NCI-H2029 treated with DMSO at 0.1 percent for 48 hours (cell line): ENCODE results near the gene KLHL14.

Experiments used
- DNase-seq: peaks from one replicate; lab custom pipeline; 2025; lab: John Stamatoyannopoulos, UW

KLHL14 gene

DNA sequence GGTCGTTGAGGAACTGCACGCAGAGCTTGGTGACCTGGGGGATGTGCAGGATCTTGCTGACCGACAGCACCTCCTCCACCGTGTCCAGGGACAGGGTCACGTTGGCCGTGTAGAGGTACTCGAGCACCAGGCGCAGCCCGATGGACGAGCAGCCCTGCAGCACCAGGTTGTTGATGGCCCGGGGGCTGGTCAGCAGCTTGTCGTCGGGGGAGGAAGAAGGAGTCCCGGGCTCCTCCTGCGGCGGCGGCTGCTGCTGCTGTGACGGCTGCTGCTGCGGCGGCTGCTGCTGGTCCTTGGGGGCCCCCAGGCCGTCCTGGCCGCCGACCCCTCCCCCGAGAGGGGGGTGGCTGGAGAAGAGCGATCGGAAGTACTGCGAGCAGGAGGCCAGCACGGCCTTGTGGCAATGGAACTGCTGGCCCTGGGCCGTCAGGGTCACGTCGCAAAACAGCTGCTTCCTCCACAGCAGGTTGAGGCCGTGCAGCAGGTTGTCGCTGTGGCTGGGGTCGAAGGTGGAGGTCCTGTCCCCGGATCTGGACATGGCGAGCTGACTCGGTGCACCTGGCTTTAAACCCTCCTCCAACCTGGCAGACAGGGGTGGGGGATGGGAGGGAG lies 2.7 kb downstream of the KLHL14 start:
- no peak for DNase-seq

DNA sequence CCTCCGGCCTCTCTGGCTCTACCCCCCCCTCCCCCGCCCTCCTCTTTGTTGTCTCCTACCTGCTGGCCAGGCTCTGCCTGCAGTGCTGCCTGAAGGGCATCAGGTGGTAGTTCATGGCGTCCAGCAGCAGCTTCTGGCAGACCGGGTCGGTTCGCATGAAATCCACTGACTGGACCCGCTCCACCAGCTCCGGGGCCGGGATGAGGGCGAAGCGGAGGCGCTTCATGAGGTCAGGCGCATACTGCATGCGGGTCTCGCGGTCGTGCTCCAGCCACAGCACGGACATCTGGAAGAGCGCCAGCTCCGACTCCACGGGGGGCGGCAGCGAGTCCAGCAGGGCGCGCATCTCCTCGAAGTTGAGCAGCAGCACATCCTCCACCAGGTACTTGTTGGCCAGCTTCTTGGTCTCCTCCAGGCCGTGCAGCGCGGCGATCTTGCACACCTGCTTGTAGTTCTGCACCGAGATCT lies 3.2 kb downstream of the KLHL14 start:
- peak; percentile 42 for DNase-seq

- DNase-seq: no peak
These were observed 3.7 kb downstream of the KLHL14 start for GRCh38 chr18:32769071-32769585.

DNA sequence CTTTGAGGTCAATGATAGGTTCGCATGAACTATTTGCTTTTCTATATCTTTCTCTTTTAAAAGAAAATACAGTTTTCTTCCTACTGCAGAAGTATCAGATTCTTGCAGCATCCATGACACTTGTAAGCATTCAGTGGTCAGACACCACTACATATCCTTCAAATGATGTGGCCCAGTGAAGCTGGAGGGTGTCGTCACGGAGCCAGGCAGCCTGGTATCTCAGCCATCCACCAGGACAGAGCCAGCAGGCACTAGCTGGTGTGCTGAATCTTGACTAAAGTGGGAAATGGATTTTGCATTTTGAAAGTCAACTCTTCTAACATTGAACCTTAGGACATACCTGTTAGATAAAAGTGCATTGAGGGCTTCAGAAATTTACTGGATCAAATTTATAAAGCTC lies 5.4 kb downstream of the KLHL14 start:
- no peak for DNase-seq

DNA sequence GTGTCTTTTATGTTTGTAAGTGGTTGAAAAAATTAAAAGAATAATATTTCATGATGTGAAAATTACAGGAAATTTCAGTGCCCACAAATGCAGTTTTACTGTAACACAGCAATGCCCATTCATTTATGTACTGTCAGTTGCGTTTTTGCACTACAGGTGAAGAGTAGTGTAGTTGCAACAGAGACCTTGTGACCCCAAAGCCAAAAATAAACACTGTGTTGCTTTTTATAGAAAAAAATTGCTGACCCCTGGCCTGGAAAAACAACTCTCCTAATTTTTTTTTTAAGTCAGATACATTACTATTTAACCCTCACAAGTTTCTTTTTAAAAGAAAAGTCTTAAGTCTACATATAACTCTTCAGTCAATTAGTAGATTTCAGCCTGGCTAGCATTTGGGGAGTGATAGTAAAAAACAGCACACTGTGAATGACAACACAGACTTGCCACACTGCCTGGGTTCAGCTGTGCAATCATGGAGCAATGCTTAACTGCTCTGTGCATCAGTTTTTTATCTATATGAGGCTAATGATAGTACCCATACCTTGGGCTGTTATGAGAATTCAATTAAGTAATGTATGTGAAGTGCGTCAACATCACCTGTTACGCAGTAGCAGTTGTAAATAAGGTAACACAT lies 8.1 kb downstream of the KLHL14 start:
- no peak for DNase-seq

DNA sequence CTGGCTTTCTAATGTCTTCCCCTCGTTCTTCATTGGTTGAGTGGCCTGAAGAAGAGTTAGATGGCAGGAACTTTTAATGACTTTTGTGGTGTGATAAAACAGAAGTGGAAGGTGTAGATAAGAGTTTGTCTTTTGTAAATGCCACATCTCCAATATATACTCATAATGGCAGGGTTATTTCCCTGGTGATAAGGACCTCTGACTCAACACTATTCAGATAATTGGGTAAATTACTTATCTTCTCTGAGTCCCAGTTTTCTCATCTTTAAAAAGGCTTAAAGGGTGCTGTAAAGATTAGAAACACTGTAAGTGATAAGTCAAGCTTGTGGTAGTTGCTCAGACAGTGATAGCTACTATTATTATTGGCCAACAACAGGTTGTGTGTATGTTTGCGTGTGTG lies 9.5 kb downstream of the KLHL14 start:
- no peak for DNase-seq

DNA sequence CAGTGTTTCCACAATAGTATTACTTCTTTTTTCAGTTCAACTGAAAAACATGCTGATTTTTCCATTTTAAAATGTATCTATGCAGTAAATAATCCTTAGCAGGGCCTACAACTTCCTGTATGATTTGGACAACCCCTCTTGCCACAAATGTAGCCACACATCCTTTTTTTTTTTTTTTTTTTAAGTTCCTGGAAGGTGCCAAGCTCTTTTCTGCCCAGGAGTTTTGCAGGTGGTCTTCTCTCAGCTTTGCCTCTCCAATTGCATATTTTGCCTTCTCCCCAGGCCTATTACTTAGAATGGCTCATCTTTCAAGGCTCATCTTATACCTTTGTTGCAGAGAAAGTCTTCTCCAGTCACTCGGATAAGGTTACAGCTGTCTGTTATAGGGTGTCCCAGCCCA lies 11.6 kb downstream of the KLHL14 start:
- DNase-seq: no peak

- DNase-seq: no peak
These were observed 12.4 kb downstream of the KLHL14 start for GRCh38 chr18:32760391-32760790.

DNA sequence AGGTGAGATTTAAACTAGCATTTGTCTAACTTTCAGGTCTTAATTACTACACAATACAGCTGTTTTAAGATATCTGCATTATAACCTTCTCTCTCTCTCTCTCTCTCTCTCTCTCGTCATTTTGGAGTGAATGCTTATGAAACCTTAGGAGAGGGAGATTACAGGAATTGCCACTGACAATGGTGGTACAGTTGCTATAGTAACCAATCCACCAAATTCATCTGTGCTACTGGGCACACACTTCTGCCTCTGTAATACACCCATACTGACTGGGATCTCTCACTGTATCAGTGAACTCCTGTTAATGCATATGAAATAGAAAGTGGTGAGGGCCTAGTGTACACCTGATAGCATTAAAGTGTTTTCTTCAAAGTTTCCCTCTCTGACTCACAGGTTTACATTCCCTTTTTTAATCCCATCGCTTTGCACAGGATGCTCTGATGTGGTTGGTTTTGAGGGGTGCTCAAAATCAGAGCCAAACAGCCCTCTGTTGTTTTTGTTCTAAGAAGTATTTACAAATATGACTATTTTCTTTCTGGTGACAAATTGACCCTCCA lies 13.1 kb downstream of the KLHL14 start:
- no peak for DNase-seq

- DNase-seq: no peak
These were observed 18.1 kb downstream of the KLHL14 start for GRCh38 chr18:32754508-32755263.

- no peak for DNase-seq
These were observed 19.1 kb downstream of the KLHL14 start for GRCh38 chr18:32753656-32754260.

- no peak for DNase-seq
These were observed 22.5 kb downstream of the KLHL14 start for GRCh38 chr18:32750328-32750727.

GRCh38 chr18:32749809-32750208 lies 23.0 kb downstream of the KLHL14 start:
- DNase-seq: no peak

GRCh38 chr18:32742579-32742978 lies 30.2 kb downstream of the KLHL14 start:
- no peak for DNase-seq

- DNase-seq: peak; percentile 49
These were observed 37.0 kb downstream of the KLHL14 start for GRCh38 chr18:32735781-32736180.

DNA sequence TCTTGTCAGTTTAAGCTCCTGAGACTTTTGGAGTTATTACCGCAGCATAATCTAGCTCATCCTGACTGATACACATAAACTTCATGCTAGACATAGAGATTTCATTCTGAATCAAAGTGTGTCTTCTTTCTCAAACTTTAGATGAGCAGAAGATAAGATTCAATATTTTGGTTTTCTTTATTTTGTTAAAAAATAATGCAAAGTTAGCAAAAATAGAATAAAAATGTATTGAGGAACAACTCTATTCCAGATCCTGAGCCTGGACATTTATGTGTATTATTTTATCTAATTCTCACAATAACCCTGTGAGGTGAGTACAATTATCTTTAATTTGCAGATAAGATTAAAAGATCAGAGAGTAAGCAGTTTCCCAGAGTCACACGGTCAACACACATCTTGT lies 38.4 kb downstream of the KLHL14 start:
- no peak for DNase-seq

DNA sequence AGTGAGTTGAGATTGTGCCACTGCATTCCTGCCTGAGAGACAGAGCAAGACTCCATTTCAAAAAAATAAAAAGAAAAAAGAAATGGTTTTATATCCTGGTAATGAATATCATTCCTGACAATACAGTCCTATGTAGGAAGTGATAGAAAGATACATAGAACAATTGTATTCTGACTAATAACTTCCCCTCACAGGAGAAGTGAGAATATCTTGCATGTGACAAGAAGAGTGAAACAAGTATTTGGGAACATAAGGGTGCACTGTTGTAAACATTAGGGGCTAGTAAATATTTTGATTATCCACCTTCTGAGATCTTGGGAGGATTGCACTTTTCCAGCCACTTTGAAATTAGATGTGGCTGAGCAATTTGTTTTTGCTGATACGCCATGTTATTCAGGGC lies 40.7 kb downstream of the KLHL14 start:
- DNase-seq: no peak

- DNase-seq: no peak
These were observed 42.2 kb downstream of the KLHL14 start for GRCh38 chr18:32730620-32731091.

- DNase-seq: no peak
These were observed 42.8 kb downstream of the KLHL14 start for GRCh38 chr18:32730068-32730467.

DNA sequence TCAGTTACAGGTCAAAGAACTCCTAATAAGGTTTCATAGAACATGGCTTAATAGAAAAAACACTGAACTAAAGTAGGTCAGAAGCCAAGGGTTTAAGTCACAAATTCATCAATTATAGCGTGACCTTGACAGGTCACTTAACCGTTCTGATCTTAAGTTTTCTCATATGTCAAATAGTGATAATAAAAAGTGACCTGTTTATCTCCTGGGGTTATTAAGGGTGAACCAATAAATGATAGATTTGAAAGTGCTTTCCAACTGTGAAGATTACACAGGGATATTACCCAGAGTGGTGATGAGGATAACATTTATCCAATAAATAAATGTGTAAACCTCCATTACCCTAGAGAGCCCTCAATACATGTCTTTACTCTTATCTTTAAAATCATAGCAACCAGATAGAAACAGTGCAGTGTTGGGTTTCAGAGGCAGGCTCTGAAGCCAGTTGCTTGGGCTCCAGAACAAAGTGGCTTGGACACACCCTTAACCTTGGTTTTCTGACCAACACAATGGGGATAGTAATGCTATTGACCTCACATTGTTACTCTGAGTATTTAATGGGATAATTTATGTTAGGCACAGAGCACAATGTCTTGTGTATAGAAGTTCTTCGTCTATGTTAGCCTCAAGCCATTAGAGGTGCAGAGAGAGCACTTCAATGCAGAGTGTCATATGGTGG lies 48.6 kb downstream of the KLHL14 start:
- peak; percentile 57 for DNase-seq

DNA sequence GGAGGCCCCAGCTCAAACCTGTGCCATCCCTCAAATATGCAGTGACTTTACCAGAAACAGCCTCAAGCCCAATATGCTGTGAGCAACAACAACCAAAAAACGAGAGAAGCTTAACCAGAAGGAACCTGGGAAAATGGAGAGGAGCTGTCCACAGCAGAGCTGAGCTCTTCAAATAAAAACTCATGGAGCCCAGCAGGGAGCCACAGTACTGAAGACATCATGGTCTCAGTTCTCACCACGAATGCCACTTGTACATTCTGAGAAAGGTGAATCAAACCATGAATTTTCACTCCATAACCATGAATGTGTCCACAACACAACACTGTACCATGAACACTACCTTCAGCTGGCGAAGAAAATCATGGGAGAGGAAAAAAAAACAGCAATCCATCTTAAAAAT lies 50.5 kb downstream of the KLHL14 start:
- DNase-seq: no peak

DNA sequence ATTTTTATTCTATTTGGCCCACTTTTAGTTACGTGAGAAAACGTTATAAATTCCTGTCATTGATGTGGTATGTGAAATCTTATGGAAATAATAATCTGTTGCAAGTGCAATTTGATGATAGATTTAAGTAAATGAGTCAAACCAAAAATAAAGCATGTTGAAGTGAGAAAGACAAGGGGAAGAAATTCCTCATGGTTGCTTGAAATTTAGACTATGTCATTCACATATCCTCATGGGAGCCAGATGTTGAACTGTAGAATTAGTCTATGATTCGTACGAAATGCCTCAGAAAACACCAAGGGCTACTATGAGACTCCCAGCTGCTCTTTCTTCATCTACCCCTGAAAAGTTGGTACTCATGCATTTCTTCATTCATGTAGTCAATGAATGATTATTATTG lies 55.7 kb downstream of the KLHL14 start:
- DNase-seq: no peak
